GM10847 (cell line): Measurements from ENCODE around the gene SRSF3.

ENCODE experiments used
- POLR2A ChIP-seq: IDR thresholded peaks from 2 replicates; pipeline ENCODE4 v1.6.1; 2011; ENCODE audit not compliant: insufficient read length; ENCODE audit errors: extremely low read depth

Gene SRSF3

DNA sequence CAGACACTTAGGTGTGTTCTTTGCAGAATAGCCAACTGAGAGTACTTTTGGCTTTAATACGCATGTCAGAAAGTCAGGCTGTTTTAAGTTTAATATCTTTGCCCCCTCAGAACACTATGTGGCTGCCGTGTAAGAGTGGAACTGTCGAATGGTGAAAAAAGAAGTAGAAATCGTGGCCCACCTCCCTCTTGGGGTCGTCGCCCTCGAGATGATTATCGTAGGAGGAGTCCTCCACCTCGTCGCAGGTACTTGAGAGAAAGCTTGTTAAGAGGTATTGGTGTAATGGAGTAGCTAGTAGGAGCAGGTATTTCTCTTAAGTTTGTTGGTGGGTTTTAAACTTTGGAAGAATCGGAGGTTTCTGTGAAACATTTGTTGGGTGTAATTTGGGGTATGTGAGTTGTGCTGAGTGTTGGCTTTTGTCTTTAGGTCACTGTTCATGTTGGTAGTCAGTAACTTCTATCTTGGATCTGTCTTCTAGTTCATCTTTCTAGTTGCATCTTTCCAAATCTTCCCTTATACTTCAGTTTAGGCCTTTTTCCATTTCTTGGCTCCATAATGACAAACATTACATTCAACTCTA is 4.7 kb downstream of the SRSF3 start:
- TF ChIP-seq POLR2A: no peak

DNA sequence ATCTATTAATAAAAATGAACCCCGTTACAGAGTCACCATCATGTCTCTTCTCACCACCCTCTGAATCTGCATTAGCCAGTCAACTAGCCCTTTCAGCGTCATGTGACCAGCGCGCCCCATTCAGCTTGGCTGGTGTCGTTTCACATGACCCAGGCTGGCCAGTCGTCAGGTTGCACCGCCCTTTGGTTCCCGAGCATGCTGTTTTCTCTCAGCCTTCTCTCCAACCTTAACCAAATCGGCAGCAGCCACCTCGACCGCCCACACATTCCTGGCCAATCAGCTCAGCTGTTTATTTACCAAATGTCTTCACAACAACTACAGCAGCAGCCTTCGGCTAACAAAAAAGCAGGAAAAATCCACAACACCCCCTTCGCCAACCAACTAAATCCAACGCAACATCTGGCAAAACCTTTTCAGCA is 5.6 kb downstream of the SRSF3 start:
- no peak for TF ChIP-seq POLR2A

DNA sequence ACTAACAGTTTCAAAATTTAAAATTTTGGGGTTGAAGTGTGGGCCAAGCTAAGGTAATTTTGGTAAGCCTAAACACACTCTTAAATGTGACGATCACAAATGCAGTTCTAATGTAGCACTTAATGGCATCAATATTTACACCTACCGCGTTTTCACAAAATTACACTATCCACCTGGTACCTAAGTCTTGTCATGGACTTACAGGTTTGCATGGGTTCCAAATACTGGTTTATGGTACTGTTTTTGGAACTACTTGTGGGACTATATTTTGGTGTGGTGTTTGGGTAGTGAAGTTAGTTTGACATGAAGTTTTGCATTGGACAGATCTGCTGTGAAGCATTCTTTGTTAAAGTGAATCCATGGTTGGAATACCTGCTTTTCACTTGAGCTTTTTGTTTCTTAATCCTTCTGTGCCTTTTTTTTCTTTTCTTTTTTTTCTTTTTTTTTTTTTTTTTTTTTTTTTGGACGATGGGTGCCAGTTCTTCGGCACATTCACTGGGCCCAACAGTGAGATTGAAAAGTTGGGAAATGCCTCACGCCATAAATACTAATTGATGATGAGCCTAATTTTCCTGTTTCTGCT is 6.5 kb downstream of the SRSF3 start:
- no peak for TF ChIP-seq POLR2A

DNA sequence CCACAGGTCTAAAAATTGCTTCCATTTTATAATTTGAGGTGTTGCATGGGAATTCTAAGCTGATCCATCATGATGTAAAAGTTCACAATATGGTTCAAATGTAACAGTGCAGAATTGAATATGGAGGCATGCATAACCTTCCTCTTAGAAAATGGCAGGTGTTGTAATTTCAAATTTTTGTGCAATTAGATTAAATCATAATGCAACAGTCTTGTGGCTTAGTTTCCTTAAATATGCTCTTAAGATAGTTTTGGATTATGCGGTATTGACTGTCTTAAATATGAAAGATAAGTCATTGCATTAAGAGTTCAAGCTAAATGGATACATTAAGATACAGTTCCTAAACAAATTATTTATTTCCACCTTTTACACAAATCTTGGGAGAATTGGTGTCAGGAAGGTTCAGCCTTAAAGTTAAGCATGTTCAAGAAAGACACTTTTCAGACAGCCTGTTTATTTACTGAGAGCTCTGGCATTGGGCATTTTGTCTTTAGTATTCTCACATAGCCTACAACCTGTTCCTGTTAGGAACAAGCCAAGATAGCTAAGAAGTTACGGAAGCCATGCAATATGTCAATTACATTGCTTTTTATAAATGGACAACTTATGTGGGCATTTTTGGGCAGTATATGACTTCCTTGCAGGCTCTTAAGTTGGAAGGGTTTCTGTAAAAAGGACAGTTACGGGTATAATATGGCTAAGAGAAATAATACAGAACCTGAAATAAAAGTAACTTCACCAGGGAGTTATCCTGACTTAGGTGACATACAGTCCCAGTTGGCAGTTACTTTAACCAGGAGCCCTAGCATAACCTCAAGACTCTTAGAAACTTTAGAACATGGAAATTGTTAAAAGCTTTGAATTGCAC is 9.3 kb downstream of the SRSF3 start:
- no peak for TF ChIP-seq POLR2A

DNA sequence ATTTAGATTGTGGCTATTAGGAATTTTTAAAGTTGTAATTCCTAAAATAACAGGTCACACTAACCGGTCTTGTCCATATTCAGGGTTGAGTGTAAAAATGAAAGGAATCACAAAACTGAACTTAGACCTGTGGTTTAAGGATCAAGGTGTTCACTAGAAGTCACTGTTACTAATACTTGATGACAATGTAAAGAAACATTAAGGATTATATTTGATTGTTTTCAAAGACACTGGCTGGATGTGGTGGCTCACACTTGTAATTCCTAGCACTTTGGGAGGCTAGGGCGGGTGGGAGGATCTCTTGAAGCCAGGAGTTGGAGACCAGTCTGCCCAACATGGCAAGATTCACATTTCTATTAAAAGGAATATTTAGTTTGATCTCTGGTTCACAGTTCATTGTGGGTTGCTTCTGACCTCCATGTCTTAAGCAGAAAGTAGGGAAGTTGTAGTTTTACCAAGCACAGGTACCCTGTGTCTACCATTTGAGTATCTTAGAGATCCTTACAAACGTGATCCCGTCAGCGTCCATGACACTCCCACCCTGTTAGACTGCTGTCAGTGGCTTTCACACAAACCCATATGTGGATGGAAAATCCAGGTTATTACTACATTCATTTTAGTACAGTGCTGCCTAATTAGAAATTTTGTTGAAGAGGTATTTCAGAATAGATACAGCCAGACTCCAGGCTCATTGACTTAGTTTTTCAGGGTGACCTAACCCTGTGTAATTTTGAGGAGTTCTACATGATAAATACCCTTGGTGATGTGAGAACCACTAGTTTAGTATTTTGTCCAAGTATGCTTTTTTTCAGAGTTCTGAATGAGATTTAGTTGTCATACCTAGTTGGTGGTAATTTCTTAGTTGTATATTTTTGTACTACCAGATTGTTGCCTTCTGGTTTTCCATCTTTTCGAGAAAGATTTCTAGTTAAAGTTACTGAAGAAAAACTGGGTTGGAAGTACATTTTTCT is 10.2 kb downstream of the SRSF3 start:
- no peak for TF ChIP-seq POLR2A

DNA sequence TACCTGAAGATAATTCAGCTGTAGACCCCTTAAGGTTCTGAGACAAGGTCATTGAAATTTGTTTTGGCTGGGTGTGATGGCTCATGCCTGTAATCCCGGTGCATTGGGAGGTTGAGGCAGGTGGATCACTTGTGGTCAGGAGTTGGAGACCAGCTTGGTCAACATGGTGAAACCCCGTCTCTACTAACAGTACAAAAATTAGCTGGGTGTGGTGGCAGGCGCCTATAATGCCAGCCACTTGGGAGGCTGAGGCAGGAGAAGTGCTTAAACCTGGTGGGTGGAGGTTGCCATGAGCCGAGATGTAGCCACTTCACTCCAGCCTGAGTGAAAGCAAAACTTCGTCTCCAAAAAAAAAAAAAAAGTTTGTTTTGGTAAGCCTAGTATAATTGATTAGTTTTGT is 11.0 kb downstream of the SRSF3 start:
- no peak for TF ChIP-seq POLR2A

DNA sequence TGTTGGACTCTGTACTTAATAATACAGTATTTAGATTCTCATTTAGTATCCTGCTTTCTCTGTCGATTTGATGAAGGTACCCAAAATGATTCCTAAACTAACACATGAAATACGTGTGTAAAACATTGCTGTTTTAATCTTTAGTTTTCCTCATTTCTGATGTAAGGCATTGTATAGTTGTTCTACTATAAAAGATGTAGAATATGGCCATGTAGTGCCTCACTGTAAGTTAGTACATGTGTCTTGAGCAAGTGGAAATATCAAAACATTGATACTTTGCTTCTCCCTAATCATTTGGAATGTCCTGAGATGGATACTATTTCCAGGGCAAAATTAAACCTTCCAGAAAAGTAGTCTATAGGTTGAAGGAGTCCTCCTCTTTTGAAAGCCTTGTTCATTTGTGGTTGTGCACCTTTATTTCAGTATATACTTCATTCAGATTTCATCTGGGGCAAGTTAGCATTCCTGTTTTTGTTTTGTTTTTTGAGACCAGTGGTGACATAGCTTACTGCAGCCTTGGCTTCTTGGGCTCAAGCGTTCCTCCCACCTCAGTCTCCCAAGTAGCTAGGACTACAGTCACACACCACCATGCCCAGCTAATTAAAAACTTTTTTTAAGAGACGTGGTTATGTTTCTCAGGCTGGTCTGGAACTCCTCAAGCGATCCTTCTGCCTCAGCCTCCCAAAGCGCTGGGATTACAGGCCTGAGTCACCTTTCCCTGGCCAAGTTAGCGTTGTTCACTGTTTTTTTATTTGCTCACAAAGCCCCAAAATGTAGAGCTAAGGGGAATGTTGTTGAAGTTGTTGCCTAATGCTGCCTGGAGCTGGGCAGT is 11.6 kb downstream of the SRSF3 start:
- no peak for TF ChIP-seq POLR2A

DNA sequence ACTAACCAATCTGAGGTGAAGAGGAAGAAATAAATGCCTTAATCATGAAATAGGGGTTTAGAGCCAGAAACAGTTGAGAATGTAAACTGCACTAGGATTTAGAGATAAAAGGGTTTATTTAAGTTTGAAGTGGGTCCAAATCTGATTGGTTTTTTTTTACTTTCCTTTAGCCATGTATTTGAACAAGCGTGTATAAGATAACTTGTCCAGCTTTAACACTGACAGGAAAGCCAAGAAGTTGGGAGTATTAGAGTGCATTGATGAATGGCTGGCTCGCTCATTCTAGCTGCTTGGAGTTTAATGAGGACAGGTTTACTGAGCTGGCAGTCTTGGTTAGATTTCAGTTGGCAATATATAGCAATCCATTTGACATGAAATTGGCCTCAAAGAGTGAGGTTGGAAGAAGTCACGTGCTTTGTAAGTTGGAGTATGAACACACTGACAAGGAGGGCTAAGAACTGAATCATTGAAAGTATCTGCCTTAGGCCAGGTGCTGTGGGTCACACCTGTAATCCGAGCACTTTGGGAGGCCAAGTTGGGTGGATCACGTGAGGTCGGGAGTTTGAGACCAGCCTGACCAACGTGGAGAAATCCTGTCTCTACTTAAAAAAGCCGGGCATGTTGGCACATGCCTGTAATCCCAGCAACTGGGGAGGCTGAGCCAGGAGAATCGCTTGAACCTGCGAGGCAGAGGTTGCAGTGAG is 13.7 kb downstream of the SRSF3 start:
- no peak for TF ChIP-seq POLR2A

DNA sequence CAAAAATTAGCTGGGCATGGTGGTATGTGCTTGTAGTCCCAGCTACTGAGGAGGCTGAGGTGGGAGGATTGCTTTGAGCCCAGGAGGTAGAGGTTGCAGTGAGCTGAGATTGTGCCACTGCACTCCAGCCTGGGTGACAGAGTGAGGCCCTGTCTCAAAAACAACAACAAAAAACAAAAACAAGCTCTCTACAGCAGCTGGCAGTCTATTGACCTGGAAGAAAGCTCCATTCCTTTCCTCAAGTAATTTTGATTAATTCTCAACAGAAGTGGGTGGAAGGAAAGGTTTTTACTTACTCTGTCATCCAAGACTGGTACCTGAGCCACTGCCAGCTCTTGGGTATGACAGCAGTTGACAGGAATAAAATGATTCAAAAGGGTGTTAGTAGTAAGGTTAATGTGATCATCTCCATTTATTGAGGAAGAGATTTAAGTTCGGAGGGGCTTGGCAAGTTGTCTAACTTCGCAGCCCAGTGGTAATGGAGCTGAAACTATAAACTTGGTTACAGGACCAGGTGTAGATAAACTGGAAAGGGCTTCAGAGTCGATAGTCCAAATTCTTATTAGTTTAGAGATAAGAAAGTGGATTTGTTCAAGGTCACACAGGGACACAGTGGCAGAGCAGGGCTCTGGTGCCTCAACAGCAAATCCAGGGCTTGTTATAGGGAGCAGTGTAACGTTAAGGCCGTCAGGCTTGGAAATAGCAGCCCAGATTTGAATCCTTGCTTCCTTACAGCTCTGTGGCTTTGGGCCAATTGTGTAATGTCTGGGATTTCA is 14.8 kb downstream of the SRSF3 start:
- no peak for TF ChIP-seq POLR2A

DNA sequence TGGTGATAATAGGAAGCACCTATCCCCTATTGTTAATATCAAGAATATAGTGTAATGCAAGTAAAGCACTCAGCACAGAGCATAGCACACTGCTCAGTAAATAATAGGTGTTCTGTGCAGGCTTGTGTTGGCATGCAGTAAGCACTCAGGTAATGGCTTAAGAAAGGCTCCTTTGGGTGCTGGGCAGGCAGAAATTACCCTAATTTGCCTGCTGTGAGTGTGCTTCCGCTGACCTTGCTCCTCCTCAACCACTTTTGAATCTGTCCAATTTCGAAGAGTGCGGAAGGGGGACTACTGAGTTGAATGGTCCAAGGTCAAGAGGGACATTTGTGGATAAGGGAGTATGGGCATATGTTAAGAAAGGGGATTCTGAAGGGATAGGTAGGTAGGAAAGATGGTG is 15.4 kb downstream of the SRSF3 start:
- TF ChIP-seq POLR2A: no peak

DNA sequence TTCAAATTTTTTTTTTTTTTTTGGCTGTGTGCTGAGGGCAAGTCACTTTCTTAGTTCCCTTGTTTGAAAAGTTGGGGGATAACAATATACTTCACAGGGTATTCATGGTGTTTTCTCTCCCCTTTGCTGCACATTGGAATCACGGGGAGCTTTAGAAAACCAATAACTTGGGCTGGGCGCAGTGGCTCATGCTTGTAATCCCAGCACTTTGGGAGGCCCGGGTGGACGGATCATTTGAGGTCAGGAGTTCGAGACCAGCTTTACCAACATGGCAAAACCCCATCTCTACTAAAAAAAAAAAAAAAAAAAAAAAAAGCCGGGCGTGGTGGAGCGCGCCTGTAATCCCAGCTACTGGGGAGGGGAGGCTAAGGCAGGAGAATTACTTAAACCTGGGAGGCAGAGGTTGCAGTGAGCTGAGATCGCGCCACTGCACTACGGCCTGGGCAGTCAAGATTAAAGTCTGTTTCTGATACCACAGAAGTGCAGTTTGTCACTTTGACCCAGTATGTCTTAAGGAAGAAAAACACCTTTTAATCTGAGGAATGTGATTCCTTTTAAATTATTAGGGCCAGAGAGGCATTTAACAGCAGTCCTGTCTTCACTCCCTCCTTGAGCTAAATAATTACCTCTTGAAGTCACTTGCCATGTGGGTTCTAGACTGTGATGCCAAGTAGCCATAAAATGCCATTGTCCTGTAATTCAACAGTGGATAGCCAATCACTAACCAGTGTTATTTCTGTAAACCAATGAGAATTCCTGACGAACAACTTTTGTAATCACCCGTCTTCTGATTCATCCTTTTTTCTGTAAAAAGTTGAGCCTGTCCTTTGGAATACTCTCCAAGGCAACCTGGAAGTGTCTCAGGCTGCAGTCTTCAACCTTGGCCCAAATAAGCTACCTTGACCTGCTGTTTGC is 16.1 kb downstream of the SRSF3 start:
- TF ChIP-seq POLR2A: no peak

DNA sequence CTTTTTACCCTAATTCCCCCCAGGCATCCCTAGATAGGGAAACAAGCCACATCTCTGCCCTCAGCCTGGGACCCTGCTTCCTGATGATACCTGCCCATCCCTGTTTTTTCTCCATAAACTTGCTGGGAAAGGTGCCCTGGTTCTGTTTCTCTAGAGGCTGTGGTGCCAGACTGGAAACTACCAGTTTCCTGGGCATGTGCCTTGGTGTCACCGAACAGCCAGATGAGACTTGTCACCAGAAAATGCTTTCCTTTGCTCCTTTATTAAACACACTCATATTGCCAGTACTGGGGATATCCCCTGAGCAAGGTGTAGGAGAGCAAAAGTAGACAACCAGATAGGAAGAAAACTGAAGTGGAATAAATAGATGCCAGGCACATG is 16.8 kb downstream of the SRSF3 start:
- TF ChIP-seq POLR2A: no peak
